HG03103 (cell line): ENCODE results near the gene BHLHA9.
"Not testable (repeated sequence)": the region's sequence is repeated elsewhere in the genome, so short reads cannot be mapped to it uniquely, and the experiment has no call there.

Experiments
- ATAC-seq: cut with Tn5 transposase; IDR thresholded peaks from one replicate; pipeline ENCODE4 v1.9.1; 2021; ENCODE audit warnings: low read depth; ENCODE audit not compliant: unreplicated experiment

The BHLHA9 gene

GRCh38 chr17:1298606-1299005, 28.4 kb downstream of the BHLHA9 start:
- no peak for ATAC-seq

- ATAC-seq = no peak
Observed at GRCh38 chr17:1299552-1300370, 29.5 kb downstream of the BHLHA9 start.

DNA sequence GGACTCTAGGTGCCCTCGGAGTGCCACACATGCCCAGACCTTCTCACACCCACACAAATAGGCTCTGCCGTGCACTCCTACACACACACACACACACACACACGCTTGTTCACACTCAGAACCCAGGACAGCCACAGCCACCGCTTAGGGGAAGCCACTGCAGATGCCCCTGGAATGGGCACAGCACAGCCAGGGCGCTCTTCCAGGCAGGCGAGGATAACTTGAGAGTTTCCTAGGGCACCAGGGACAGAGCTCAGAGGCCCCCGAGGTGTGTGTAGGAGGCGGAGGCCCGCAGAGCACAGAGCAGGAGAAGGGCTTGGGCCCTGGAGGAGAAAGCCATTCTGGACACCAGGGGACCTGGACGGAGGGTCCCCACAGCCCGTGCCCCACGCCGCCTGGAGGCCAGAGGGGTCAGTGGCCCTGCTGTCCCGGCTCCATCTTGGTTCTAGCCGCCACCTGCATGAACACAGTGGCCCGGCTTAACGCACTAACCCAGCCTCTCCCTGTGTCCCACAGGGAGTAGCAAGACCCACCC, 30.2 kb downstream of the BHLHA9 start:
- ATAC-seq = no peak

- ATAC-seq = no peak
Observed at GRCh38 chr17:1301546-1301945, 31.3 kb downstream of the BHLHA9 start.

DNA sequence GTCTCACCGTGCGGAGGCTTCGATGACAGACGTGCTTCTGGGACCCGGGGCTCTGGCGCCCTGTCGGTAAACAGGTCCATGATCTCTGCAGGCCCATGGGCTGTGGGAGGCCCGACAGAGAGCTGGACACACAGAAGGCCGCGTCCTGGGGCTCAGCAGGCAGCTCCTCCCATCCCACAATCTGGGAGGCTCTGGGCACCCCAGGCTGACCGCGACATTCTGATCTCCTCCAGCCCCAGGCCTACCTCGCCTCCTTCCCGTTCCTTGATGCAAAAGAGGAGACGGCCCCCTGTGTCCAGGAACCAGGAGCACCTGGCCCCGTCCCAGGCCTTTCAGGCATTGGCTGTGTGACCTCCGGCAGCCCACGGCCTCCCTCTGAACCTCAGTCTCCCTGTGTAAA, 32.5 kb downstream of the BHLHA9 start:
- ATAC-seq = no peak

DNA sequence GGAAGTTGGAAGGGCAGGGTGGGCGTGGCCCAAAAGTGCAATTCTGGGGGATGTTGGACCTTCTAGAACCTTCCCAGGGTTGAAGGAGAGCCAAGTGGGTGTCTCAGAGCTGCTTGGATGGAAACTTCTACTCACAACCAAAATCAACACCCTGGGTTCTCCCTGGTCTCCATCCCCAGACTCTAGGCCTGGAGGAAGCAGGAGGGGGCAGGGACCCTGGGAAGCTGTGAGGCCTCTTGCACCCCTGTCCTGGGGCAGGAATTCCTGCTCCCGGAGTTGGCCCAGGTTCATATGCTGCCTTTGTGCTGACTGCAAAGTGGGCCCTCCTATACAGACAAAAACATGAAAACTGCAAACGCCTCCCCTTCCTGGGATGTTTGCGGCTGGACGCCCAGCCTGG, 34.3 kb downstream of the BHLHA9 start:
- no peak for ATAC-seq

- no peak for ATAC-seq
Observed at GRCh38 chr17:1304962-1305563, 34.8 kb downstream of the BHLHA9 start.

DNA sequence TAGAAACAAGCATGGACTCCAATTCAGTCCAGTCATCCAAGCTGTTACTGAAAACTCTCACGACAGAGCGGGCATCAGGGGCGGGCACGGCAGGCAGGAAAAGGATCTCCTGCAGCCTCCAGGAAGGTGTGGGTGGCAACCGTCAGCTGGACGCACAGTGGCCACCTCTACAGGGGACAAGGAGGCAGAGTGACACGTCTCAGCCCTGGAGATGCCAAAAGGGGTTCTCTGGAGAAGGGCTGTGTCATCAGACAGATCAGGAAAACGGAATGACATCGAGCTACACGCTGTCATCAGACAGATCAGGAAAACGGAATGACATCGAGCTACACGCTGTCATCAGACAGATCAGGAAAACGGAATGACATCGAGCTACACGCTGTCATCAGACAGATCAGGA, 37.6 kb downstream of the BHLHA9 start:
- not testable (repeated sequence) for ATAC-seq

- no peak for ATAC-seq
Observed at GRCh38 chr17:1312261-1312870, 42.1 kb downstream of the BHLHA9 start.

DNA sequence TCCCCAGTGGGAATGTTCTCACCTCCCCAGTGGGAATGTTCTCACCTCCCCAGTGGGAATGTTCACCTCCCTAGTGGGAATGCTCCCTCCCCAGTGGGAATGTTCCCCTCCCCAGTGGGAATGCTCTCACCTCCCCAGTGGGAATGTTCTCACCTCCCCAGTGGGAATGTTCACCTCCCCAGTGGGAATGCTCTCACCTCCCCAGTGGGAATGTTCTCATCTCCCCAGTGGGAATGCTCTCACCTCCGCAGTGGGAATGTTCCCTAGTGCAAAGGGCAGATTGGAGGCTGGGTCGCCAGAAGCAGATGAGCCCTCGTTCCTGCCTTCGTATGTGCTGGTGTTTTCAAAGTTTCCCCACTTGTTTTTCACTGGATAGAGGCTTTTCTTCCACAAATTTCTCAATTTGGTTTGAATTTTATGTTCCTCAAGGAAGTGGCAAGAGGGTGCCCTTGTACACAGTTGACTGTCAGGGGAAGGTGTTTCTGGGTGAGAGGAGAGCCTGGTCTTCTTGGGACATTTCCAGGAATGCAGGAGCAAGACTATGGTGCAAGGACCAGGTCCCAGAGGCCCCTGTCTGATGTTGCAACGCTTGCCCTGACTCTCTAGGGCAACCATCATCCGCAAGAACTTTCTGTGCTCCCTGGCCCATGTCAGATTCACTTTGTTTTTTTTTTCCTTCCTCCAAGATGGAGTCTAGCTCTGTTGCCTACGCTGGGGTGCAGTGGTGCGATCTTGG, 43.2 kb downstream of the BHLHA9 start:
- no peak for ATAC-seq

DNA sequence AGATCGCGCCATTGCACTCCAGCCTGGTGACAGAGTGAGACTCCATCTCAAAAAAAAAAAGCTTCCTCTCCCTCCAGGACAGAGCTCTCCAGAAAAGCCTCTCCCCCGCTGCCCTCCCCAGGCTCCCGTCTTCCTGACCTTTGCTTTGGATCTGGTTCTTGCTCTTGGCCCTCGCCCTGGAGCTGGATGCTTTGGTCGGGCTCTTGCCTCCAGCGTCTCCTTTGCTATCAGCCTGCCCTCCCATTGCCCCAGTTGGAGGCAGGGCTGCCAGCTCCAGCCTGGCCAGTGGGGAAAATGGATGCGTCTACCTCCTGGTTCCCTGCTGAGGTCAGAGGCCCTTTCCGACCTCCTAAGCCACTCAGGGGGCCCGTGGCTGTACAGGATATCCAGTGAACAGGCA, 45.2 kb downstream of the BHLHA9 start:
- ATAC-seq = no peak

GRCh38 chr17:1315891-1316403, 45.7 kb downstream of the BHLHA9 start:
- ATAC-seq = no peak
